Measurements from ENCODE around the gene SH3GL3. TPM values are rescaled to one million over a fixed set of nuclear protein-coding genes. Genes with fewer than 3 reads are reported as not detected.

The SH3GL3 gene
- total RNA-seq, 1 experiment from 2014 or later = not detected

GRCh38 chr15:83436513-83437158 is 10.5 kb upstream of the SH3GL3 start:
- no peaks in the 10 kb centered on the region for H3K27me3 ChIP-seq (replicated peaks; ENCODE audit: control insufficient read depth, insufficient read depth, low read length)
- POLR2A ChIA-PET = no interaction called here
- peaks cover 5% of the 10 kb centered on the region; the same call in 1 of the 2 replicates for H3K4me1 ChIP-seq
- no peak overlapping the region for H3K4me3 ChIP-seq (ENCODE audit: low read depth, low read length)
- Mint-ChIP-seq H3K4me3 (ENCODE audit: unreplicated experiment) (no peak overlapping the region), H3K9me3 (ENCODE audit: unreplicated experiment) (no peaks in the 10 kb centered on the region), H3K36me3 (ENCODE audit: insufficient read depth, unreplicated experiment) (no peaks in the 10 kb centered on the region), H3K4me1 (ENCODE audit: low read depth, unreplicated experiment) (no peaks in the 10 kb centered on the region), H3K27ac (ENCODE audit: unreplicated experiment) (no peak overlapping the region), H3K27me3 (ENCODE audit: insufficient read depth, unreplicated experiment) (no peaks in the 10 kb centered on the region)
- CTCF ChIA-PET = interaction anchor here (0.5 to 4.7 kb wide), 8 partner anchors 11 to 247 kb away, joined by 3 to 56 read pairs (median 4); no protein-coding TSS in a partner anchor
- DNase-seq = peak in 1 of 2 experiments; percentile 35
- intact Hi-C loops (cut with micrococcal nuclease; ENCODE audit: unreplicated experiment) = loop anchor here (1.0 to 5.0 kb wide), 2 partner anchors 188 to 601 kb away; no protein-coding TSS in a partner anchor
- no peaks in the 10 kb centered on the region for H3K9me3 ChIP-seq
- BruUV-seq (replicated peaks) = no TSS peak
- TF ChIP-seq, protein P1, sequence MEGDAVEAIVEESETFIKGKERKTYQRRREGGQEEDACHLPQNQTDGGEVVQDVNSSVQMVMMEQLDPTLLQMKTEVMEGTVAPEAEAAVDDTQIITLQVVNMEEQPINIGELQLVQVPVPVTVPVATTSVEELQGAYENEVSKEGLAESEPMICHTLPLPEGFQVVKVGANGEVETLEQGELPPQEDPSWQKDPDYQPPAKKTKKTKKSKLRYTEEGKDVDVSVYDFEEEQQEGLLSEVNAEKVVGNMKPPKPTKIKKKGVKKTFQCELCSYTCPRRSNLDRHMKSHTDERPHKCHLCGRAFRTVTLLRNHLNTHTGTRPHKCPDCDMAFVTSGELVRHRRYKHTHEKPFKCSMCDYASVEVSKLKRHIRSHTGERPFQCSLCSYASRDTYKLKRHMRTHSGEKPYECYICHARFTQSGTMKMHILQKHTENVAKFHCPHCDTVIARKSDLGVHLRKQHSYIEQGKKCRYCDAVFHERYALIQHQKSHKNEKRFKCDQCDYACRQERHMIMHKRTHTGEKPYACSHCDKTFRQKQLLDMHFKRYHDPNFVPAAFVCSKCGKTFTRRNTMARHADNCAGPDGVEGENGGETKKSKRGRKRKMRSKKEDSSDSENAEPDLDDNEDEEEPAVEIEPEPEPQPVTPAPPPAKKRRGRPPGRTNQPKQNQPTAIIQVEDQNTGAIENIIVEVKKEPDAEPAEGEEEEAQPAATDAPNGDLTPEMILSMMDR (IDR thresholded peaks at IDR 0.05; ENCODE audit: insufficient read depth in 1 of 2, low read depth in 1 of 2, low read length in 1 of 2, severe bottlenecking in 1 of 2, unreplicated experiment in 1 of 2) = peak; percentile 29 to 43
- no peaks in the 10 kb centered on the region for H3K36me3 ChIP-seq (ENCODE audit: control insufficient read depth, insufficient read depth, low read length)

DNA sequence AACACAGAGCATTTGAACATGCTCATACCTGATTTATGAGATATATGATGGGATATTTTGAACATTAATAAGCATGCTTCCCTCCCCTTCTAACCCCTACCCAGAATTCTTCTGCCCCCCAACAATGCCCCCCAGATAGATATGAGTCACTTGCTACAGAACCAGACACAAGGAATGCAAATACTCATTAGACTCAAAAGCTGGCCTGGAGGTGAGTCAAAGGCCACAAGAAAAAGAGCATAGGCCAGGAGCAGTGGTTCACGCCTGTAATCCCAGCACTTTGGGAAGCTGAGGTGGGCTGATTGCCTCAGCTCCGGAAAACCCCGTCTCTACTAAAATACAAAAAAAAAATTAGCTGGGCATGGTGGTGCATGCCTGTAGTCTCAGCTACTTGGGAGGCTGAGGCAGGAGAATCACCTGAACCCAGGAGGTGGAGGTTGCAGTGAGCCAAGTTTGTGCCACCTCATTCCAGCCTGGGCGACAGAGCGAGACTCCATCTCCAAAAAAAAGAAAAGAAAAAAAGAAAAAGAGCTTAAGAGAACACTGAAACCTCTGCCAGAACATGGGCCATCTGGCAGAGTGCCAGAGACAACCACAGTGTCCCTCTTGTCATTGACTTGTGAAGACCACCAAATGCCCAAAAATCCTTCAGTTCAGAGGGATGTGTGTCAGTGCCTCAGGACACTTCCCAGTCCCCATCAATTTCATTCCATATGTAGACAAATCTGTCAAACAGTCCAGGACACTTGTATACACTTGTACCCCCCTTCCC is 3.9 kb upstream of the SH3GL3 start:
- Mint-ChIP-seq H3K27me3 (ENCODE audit: insufficient read depth, unreplicated experiment) (no peaks in the 10 kb centered on the region), H3K4me1 (ENCODE audit: low read depth, unreplicated experiment) (no peaks in the 10 kb centered on the region), H3K9me3 (ENCODE audit: unreplicated experiment) (no peaks in the 10 kb centered on the region), H3K27ac (ENCODE audit: unreplicated experiment) (no peak overlapping the region), H3K36me3 (ENCODE audit: insufficient read depth, unreplicated experiment) (no peaks in the 10 kb centered on the region), H3K4me3 (ENCODE audit: unreplicated experiment) (no peak overlapping the region)
- TF ChIP-seq, protein P1 (IDR thresholded peaks at IDR 0.05; ENCODE audit: insufficient read depth in 1 of 2, low read depth in 1 of 2, low read length in 1 of 2, severe bottlenecking in 1 of 2, unreplicated experiment in 1 of 2) = no peak
- no peaks in the 10 kb centered on the region for H3K9me3 ChIP-seq
- H3K36me3 ChIP-seq (ENCODE audit: control insufficient read depth, insufficient read depth, low read length) = no peaks in the 10 kb centered on the region
- POLR2A ChIA-PET = no interaction called here
- H3K4me3 ChIP-seq (ENCODE audit: low read depth, low read length) = no peak overlapping the region
- H3K27me3 ChIP-seq (replicated peaks; ENCODE audit: control insufficient read depth, insufficient read depth, low read length) = no peaks in the 10 kb centered on the region
- intact Hi-C loops (cut with micrococcal nuclease; ENCODE audit: unreplicated experiment) = no loop called here
- no TSS peak for BruUV-seq (replicated peaks)
- CTCF ChIA-PET = interaction anchor here (0.6 kb wide), 1 partner anchor 1061 kb away, joined by 4 read pairs; no protein-coding TSS in a partner anchor
- H3K4me1 ChIP-seq = no peaks in the 10 kb centered on the region
- no peak for DNase-seq

- no peaks in the 10 kb centered on the region for H3K36me3 Mint-ChIP-seq (ENCODE audit: insufficient read depth, unreplicated experiment)
- peaks cover 11% of the 10 kb centered on the region for H3K4me1 Mint-ChIP-seq (ENCODE audit: low read depth, unreplicated experiment)
- H3K4me1 ChIP-seq = 0 out of 2 replicates have a peak, but pooled peaks cover 10% of the 10 kb centered on the region
- DNase-seq = no peak
- H3K4me3 Mint-ChIP-seq (ENCODE audit: unreplicated experiment) = no peak overlapping the region
- no TSS peak for BruUV-seq (replicated peaks)
- H3K27me3 ChIP-seq (replicated peaks; ENCODE audit: control insufficient read depth, insufficient read depth, low read length) = no peaks in the 10 kb centered on the region
- H3K36me3 ChIP-seq (ENCODE audit: control insufficient read depth, insufficient read depth, low read length) = no peaks in the 10 kb centered on the region
- H3K27me3 Mint-ChIP-seq (ENCODE audit: insufficient read depth, unreplicated experiment) = no peaks in the 10 kb centered on the region
- ChIA-PET POLR2A (no interaction called here), CTCF (no interaction called here)
- no peak overlapping the region for H3K27ac Mint-ChIP-seq (ENCODE audit: unreplicated experiment)
- TF ChIP-seq, protein P1 (IDR thresholded peaks at IDR 0.05; ENCODE audit: insufficient read depth in 1 of 2, low read depth in 1 of 2, low read length in 1 of 2, severe bottlenecking in 1 of 2, unreplicated experiment in 1 of 2) = no peak
- intact Hi-C loops (cut with micrococcal nuclease; ENCODE audit: unreplicated experiment) = no loop called here
- no peaks in the 10 kb centered on the region for H3K9me3 Mint-ChIP-seq (ENCODE audit: unreplicated experiment)
- no peak overlapping the region for H3K4me3 ChIP-seq (ENCODE audit: low read depth, low read length)
- H3K9me3 ChIP-seq = no peaks in the 10 kb centered on the region
Observed at GRCh38 chr15:83444936-83445335, 2.2 kb upstream of the SH3GL3 start.

Data from Caco-2 (cell line).